H1 (cell line): Measurements from ENCODE around the gene PHACTR2.

Experiments
- MAFK ChIP-seq: IDR thresholded peaks from 2 replicates; pipeline ENCODE4 v1.6.1; 2012; ENCODE audit warnings: low read depth, mild to moderate bottlenecking, improper control_type of control experiment, low read length
- POLR2A ChIP-seq, 2 experiments: IDR thresholded peaks; 1 replicate in 1 of 2; 2 replicates in 1 of 2; pipeline ENCODE4 v1.6.1; 2011; ENCODE audit warnings: low read depth in 2 of 2, low read length in 2 of 2, mild to moderate bottlenecking in 2 of 2; ENCODE audit errors: control extremely low read depth in 1 of 2
- POLR2AphosphoS5 ChIP-seq: IDR thresholded peaks from 2 replicates; pipeline ENCODE4 v1.6.1; 2011; ENCODE audit warnings: low read depth, low read length
- TF ChIP-seq, protein P1 (sequence below), 3 experiments: IDR thresholded peaks; 1 replicate in 2 of 3; 2 replicates in 1 of 3; pipeline versions ENCODE4 v1.5.1 to v1.6.1; 2011; ENCODE audit warnings: low read length in 3 of 3, mild to moderate bottlenecking in 3 of 3, inconsistent platforms in 2 of 3, low read depth in 1 of 3, moderate library complexity in 1 of 3; ENCODE audit not compliant: insufficient read depth in 1 of 3; ENCODE audit errors: control extremely low read depth in 1 of 3

DNA sequence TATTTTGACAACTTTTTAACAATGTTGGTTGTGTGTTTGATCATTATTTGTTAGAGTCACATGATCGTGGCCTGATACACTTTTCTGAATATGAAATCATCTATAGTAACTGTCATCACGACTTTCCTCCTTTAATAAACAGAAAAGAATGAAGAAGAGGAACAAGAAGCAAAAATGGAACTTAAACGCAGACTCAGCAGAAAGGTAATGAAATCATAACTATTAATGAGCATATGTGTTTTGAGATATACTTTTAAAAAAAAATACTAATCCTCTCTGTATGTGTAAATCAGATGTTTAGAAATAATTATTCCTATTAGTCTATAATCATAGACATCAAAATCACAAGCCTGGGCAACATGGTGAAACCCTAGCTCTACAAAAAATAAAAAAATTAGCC is 105.3 kb downstream of the PHACTR2 start:
- no peak for TF ChIP-seq POLR2AphosphoS5
- TF ChIP-seq, protein P1, sequence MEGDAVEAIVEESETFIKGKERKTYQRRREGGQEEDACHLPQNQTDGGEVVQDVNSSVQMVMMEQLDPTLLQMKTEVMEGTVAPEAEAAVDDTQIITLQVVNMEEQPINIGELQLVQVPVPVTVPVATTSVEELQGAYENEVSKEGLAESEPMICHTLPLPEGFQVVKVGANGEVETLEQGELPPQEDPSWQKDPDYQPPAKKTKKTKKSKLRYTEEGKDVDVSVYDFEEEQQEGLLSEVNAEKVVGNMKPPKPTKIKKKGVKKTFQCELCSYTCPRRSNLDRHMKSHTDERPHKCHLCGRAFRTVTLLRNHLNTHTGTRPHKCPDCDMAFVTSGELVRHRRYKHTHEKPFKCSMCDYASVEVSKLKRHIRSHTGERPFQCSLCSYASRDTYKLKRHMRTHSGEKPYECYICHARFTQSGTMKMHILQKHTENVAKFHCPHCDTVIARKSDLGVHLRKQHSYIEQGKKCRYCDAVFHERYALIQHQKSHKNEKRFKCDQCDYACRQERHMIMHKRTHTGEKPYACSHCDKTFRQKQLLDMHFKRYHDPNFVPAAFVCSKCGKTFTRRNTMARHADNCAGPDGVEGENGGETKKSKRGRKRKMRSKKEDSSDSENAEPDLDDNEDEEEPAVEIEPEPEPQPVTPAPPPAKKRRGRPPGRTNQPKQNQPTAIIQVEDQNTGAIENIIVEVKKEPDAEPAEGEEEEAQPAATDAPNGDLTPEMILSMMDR (IDR thresholded peaks at IDR 0.05; ENCODE audit: control extremely low read depth in 1 of 3, insufficient read depth in 1 of 3, low read depth in 1 of 3, low read length in 3 of 3): no peak
- peak; percentile 54; the same call in 1 of the 2 replicates for TF ChIP-seq MAFK
- no peak for TF ChIP-seq POLR2A (IDR thresholded peaks at IDR 0.05; ENCODE audit: control extremely low read depth in 1 of 2, low read depth in 2 of 2, low read length in 2 of 2)
